Endothelial cell of umbilical vein (primary cell): ENCODE measurements around the gene NAGS.

ENCODE experiments used
- EZH2 ChIP-seq: IDR thresholded peaks from 2 replicates; pipeline ENCODE4 v1.6.1; 2012; ENCODE audit warnings: borderline replicate concordance, low read depth, mild to moderate bottlenecking, moderate library complexity, low read length, inconsistent platforms; ENCODE audit not compliant: severe bottlenecking
- POLR2A ChIP-seq: IDR thresholded peaks from 2 replicates; pipeline ENCODE4 v1.6.1; 2012; ENCODE audit warnings: low read depth, mild to moderate bottlenecking, control low read depth, low read length
- TF ChIP-seq, protein P1 (sequence below), 2 donors: IDR thresholded peaks; 1 replicate in 1 of 2; 2 replicates in 1 of 2; pipeline ENCODE4 v1.5.1; 2011; ENCODE audit warnings: low read length in 2 of 2, mild to moderate bottlenecking in 2 of 2, moderate library complexity in 2 of 2, control low read depth in 1 of 2, inconsistent platforms in 1 of 2, low read depth in 1 of 2; ENCODE audit not compliant: insufficient read depth in 1 of 2; ENCODE audit errors: extremely low read depth in 1 of 2
- TF ChIP-seq, protein P2 (sequence below): IDR thresholded peaks from 2 replicates; pipeline ENCODE4 v1.6.1; 2011; ENCODE audit not compliant: insufficient read depth, insufficient read length

DNA sequence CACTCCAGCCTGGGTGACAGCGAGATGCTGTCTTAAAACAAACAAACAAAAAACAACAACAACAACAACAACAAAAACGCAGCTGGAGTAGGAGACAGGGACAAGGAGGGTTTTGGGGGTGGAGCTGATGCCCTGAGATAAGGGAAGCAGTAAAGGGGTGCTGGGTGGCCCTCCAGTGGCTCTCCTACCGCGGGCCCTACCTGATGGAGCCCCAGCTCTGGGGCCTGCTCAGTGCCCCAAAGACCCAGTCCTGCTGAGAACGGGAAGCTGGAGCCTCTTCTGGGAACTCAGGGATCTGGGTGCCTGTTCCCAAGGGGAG, 21.3 kb upstream of the NAGS start:
- no peak for TF ChIP-seq EZH2
- no peak for TF ChIP-seq POLR2A
- TF ChIP-seq, protein P1, sequence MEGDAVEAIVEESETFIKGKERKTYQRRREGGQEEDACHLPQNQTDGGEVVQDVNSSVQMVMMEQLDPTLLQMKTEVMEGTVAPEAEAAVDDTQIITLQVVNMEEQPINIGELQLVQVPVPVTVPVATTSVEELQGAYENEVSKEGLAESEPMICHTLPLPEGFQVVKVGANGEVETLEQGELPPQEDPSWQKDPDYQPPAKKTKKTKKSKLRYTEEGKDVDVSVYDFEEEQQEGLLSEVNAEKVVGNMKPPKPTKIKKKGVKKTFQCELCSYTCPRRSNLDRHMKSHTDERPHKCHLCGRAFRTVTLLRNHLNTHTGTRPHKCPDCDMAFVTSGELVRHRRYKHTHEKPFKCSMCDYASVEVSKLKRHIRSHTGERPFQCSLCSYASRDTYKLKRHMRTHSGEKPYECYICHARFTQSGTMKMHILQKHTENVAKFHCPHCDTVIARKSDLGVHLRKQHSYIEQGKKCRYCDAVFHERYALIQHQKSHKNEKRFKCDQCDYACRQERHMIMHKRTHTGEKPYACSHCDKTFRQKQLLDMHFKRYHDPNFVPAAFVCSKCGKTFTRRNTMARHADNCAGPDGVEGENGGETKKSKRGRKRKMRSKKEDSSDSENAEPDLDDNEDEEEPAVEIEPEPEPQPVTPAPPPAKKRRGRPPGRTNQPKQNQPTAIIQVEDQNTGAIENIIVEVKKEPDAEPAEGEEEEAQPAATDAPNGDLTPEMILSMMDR (IDR thresholded peaks at IDR 0.05; ENCODE audit: extremely low read depth in 1 of 2, insufficient read depth in 1 of 2, low read depth in 1 of 2, low read length in 2 of 2): no peak
- TF ChIP-seq, protein P2, sequence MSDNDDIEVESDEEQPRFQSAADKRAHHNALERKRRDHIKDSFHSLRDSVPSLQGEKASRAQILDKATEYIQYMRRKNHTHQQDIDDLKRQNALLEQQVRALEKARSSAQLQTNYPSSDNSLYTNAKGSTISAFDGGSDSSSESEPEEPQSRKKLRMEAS: no peak
